NCI-H748 (cell line): ENCODE results near the gene ARHGAP40.
"Not testable (repeated sequence)": the region's sequence is repeated elsewhere in the genome, so short reads cannot be mapped to it uniquely, and the experiment has no call there.

Experiments used
- DNase-seq: peaks from one replicate; lab custom pipeline; 2025; ENCODE audit not compliant: unreplicated experiment; lab: John Stamatoyannopoulos, UW

ARHGAP40 gene

DNA sequence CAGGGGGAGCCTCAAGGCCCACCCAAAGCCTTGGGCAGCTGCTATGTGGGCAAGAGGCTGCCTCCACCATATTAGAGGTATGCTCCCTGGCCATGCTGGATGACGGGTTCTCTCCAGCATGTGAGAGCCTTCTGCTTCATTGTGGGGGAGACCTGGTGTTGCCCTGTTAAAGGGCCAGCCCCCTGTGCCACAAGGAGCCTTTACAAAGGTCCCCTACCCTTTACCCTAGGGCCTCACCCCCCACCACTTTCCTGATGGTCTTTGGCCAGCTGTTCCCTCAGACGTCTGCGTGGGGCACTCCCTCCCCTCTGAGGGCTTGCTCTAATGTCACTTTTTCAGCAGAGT, 15.5 kb upstream of the ARHGAP40 start:
- DNase-seq, result no peak

DNA sequence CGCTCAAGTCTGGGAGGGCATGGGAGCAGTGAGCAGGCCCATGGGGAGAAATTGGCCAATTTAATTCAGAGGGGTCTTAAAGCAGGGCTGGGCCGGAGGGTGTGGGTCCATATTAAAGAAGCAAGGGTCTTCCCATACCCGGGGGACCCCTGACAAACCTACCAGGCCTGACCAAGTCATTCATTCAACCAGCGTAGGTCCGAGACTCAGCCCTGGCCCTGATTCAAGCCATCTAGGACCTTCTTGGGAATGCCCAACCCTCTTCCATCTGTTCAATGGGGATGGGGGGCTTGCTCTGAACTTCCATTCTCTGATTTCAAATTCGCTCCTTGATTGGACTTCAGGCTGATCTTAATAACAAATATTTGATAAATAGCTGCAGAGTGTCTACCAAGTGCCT, 13.3 kb upstream of the ARHGAP40 start:
- DNase-seq, result no peak

DNA sequence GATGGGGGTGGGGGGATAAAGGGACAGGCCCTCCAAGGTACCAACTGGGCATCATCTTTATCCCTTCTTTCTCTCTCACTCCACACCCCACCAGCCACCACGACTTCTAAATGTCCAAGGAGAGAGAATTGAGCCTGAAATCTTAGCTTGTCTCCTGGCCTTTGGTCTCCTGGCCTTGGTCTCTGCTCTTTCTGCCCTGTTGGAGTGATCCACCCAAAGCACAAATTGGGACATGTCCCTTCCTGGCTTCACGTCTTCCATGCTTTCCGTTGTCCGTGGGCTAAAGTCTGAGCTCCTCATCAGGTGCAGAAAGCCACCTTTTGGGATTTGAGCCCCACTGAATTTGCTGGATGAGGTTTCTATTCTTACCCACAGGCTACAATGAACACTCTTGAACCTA, 12.3 kb upstream of the ARHGAP40 start:
- no peak for DNase-seq

DNA sequence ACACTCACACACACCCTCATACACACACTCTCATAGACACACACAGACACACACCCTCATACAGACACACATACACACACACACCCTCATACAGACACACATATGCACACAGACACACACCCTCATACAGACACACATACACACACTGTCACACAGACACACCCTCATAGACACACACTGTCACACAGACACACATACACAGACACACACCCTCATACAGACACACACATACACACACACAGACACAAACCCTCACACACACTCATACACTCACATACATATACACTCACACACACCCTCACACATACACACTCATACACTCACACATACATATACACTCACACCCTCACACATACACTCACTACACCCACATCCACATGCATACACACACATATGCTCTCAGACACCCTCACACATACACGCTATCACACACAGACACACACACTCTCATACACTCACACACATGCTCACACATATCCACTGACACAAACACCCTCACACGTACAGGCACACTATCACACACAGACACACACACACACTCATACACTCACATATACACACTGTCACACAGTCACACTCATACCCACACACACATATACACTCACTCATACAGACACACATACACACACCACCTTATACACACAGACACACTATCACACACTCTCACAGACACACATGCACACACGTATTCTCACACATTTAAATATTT, 11.5 kb upstream of the ARHGAP40 start:
- DNase-seq, result no peak

DNA sequence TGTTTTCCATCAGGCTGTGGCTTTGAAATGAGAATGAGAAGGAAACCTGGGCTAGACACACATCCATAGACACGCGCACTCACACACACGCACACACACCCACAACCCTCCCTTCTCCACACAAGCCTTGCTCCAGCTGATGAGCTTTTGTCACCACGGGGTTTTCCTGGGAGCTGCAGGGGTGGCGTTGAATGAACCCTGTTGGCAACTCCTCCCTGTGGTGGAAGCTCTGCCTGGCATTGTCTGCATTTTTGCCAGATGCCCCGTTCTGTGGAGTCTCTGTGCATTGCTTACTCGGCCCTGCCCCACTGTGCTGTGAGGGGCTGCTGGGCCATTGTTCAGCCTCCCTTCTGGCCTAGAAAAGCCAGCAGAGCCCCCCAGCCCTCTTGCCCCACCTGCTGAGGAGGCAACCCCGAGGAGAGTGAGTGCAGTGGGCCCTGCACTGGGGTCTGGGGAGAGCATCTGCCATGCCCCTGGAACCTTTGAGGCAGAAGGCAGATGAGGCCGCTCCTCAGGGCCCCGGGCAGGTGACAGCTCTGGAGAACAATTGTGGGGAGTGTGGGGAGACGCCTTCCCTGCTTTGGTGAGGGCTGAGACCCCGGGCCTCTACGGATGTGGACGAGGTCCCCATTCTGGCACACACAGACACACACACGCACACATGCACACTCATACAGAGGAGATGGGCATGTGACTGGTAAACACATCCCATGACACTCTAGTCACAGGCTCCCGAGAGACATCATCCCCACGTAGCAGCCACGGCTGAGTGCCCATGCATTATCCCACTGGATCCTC, 10.7 kb upstream of the ARHGAP40 start:
- DNase-seq, result no peak

DNA sequence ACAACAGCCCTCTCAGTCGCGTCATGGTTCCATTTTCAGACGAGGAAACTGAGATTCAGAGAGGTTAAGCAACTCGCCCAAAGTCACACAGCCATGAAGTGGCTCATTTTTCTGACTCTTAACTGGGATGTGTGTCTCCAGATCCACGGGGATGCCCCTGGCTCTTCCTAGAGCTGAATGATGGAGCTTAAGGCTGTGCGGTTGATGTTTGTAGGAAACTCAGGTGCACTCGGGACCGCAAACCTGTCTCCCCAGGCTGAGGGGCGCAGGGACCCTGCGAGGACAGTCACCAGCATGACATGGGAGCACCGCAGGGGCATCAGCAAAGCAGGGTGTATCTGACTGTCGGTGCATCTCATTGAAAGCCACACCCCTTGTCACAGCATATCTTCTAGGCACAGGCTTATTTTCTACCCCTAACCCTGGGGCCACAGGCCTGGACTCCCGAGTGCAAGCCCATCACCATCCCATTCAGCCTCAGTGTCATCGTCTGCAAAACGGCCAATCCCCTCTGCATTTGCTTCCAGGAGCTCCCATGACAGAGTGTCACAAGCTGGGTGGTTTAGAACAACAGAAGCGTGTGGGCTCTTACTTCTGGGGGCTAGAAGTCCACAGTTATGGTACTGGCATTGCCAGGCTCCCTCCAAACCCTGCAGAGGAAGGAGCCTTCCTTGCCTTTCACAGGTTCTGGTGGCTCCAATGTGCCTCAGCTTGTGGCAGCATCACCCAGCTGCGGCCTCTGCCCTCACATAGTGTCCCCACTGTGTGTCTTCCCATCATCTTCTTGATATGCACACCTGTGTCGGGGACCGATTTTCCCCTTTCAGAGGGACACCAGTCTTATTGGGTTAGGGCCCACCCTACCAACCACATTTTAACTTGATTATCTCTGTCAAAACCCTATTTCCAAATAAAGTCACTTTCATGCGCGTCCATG, 9.9 kb upstream of the ARHGAP40 start:
- no peak for DNase-seq

DNA sequence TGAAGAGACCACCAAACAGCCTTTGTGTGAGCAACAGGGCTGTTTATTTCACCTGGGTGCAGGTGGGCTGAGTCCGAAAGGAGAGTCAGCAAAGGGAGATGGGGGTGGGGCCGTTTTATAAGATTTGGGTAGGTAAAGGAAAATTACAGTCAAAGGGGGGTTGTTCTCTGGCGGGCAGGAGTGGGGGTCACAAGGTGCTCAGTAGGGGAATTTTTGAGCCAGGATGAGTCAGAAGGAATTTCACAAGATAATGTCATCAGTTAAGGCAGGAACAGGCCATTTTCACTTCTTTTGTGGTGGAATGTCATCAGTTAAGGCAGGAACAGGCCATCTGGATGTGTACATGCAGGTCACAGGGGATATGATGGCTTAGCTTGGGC, 9.2 kb upstream of the ARHGAP40 start:
- not testable (repeated sequence) for DNase-seq

DNA sequence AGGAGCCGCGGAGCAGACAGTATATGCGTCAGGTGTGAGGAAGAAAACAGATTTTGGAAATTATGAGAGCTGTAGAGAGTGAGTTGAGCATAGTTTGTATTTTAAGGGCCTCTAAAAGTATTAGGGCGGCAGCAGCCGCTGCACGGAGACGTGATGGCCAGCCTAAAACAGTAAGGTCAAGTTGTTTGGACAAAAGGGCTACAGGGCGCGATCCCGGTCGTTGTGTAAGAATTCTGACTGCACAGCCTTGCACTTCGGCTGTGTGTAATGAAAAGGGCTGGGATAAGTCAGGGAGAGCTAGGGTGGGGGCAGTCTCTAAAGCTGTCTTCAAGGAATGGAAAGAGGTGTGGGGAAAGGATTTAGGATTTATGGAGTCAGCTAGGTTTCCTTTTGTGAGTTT, 7.3 kb upstream of the ARHGAP40 start:
- DNase-seq, result not testable (repeated sequence)

DNA sequence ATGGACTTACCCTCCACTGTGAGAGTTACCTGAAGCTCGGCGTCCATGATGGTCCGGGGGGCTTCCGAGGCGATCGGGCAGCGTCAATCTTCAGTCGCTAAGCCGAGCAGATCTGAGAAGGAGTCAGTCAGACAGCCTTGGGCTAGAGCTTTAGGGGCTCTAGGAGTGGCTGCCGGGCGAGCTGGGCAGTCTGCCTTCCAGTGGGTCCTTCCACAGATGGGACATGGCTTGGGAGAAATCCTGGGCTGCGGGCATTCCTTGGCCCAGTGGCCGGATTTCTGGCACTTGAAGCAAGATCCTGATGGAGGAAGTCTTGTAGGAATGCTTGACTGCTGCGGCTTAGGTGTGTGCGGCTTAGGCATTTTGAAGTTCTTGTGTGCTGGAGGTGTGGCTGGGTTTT, 5.7 kb upstream of the ARHGAP40 start:
- not testable (repeated sequence) for DNase-seq

DNA sequence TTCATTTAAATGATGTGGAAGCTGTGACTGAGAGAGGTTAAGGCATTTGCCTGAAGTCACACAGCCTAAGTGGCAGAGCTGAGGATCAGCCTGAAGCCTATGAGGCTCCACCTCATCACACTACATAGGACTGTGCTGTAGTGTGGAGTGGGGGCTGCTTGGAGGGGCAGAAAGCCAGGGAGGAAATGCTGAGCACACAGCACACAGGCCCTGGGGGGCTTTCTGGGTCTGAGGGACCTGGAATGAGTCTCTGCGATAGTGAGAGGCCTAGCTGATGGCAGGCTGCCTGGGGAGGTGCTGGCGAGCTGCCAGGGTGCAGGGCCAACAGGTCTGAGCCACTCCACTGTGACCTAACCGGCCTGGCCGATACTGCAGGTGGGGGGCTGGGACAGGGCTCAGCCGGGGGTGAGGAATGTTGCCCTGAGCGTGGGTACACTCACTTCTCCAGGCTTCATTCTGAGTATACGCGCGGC, 2.2 kb upstream of the ARHGAP40 start:
- peak; percentile 12 for DNase-seq

DNA sequence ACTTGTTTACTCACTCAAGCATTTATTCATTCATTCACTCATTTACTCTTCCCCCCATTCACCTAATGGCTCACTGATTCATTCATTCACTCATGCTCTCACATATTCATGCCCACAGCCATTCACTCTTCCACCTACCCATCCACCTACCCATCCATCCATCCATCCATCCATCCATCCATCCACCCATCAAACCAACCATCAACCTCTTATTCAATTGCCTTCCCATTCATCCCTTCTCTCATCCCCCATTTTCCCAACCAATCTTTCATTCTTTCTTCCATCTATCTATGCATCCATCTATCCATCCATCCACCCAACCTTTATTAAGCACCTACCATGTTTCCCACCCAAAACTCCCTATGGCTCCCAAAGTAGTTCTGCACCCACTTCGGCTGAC, 1.6 kb upstream of the ARHGAP40 start:
- no peak for DNase-seq

DNA sequence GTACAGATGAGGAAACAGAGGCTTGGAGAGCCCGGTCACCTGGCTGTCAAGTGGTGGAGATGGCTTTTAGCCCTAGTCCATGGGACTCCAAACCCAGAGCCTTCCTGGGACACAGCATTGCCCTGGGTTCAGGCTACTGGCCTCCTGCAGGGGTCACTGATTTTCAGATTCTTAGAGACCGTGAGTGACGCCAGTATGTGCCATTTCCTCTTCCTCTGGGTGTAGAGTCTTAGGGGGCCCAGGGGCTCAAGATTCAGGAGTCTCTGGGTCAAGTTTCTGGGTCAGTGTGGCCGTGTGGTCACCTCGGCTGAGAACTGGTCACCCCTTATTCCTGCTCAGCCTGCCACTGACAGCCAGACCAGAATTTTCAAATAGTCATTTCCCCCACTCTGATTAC, 574 bp downstream of the ARHGAP40 start:
- DNase-seq, result no peak

DNA sequence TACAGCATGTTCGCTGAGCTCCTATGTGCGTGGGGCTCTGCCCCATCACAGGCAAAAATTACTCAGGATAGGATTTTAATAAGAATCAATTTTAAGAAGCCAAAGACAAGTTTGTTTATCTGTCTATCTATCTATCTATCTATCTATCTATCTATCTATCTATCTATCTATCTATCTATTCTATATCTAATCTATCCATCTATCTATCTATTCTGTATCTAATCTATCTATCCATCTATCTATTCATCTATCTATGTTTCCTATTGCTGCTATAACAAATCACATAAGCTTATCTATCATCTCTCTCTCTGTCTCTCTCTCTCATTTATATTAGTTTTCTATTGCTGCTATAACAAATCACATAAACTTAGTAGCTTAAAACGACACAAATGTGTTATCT, 1.7 kb downstream of the ARHGAP40 start:
- DNase-seq, result no peak

DNA sequence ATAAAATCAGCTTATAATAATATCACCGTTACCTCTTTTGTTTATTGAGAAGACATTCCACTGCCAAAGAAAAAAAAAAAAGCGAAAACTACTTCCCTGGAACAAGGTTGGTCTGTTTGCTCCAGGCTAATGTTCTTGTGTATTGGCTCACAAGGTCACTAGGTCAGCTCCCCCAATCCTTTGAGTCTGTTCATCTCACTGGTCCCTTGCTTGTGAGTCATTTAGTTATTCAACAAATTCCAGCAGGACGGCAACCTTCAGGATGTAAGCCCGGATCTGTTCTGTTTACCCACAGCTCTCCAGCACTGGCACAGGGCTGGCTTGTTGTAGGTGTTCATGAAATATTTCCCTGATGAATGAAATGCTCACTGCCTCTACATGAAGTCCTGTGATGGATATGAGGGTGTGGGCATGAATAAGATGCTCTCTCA, 3.3 kb downstream of the ARHGAP40 start:
- no peak for DNase-seq

DNA sequence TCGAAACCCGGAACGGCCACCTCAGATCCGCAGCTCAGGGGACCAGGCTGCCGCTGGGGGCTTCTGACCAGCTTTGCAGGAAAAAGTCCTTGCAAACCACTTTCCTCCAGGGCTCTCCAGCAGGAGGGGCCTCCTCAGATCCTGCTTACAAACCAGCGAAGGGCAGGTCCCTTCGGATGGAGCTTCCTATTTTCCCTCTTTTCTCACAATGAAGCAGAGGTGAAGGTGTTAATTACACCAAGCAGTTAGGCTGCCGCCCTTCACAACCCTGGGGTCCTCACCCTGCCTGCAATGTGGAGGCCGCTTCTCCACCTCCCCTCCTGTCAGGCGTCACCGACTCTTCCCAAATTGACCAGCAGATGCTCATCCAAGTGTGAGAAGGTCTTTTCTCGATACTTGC, 5.7 kb downstream of the ARHGAP40 start:
- no peak for DNase-seq

DNA sequence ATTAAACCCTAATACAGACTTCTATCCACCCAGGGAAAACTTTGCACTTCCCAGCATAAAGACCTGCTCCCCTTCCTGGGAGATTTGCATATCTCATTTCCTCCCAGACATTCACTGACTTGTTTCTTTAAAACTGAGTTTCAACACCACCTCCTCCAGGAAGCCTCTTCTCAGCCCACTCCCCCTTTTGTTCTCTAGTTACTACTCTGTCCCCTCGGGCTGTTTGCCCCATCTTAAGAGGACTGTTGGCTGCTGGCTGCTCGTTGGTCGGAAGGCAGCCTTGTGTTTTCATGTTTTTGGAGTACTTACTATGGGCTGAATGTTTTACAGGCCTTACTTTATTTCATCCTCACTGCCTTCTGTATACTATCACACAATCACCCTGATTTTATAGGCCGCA, 6.6 kb downstream of the ARHGAP40 start:
- no peak for DNase-seq

DNA sequence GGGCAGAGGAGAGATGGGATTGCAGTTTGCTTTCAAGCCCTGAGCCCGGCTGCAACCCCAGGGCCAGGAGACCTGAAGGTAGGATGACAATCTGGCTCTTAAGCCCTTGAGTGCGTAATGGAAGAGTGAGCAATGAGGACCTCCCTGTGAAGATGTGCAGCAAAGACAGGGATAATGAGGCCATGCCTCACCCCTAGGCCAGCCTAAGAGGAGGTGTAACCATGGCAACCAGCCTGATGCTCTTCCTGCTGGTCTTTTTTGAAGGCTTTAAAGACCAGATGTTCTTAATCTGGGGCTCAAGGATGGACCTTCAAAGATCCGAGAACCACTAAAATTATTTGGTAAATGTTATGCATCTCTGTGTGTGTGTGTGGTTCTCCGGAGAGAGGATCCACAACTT, 8.2 kb downstream of the ARHGAP40 start:
- peak; percentile 38 for DNase-seq

DNA sequence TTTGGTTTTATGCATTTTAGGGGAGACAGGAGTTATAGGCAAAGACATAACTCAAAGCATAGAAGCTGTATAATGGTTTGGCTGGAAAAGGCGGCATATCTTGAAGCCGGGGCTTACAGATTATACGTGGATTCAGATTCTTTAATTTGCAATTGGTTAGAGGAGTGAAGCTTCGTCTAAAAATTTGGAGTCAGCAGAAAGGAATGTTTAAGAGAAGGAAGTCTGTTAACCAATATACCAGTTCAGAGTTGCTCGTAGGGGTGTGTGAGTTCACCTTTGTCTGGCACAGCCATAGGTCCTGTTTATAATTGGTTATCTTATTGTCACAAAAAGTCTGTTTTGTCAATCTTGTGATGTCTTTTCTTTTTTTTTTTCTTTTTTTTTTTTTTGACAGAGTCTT, 8.9 kb downstream of the ARHGAP40 start:
- no peak for DNase-seq

DNA sequence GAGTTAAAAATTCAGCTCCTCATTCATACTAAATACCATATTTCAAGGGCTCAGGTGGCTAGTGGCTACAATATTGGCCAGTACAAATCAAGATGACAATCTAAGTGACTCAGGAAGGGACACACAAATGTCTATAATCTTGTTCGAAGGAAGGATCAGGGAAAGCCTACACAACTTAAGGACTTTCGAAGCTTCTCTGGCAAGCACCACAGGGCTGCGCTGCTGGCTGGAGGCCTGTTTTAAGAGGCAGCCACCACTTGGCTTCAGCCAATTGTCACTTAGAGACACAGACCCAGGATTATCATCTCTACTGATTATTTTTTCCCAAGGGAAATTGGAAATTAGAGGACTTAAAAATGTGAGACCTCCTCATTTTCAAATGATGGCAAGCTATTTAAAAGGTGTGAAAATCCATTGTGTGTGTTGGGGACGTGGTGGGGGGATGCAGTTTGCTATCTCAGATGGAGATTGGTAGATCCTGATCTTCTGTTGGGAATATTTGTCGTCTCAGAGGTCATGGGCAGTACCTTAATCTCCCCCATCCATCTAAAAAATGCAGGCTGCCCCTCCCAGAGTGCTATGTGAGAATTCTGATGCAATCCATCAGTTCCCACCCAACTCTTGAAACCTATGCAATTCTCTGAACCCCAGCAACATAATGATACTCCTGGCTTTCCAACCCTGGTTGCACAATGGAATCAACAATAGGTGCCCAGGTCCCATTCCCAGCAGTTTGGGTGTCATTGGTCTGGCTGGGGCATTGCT, 11.3 kb downstream of the ARHGAP40 start:
- DNase-seq, result no peak

DNA sequence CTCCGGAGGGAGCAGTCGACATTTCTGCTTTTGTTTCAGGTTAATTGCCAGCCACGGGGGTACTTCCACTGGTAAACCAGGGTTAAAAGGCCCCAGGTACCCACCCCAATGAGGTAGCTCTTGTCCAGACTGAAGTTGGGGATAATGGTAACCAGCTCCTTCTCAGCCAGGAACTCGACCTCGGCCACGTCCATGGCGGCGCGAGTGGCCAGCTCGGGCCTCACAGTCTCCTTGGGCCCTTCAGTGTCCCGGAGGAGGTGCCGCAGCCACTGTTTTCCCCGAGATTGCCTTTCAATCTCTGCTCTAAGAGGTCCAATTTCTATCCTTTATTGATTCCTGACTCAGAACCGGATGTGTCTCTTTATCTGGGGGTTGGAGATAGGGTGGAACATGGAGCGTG, 13.7 kb downstream of the ARHGAP40 start:
- no peak for DNase-seq

DNA sequence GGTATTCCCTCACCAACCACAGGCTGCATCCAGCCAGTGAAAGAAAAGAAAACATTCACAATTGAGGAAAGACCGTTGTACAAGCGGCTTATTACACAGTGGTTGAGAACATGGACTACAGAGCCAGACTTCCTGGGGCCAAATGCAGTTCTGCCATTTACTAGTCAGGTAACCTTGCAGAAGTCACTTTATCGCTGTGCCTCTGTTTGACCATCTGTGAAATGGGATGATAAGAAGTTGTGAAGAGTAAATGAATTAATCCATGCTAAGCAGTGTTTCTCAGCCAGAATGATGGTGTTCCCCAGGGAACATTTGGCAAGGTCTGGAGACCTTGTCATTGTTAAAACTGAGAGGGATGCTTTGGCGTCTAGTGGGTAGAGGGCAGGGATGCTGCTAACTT, 14.8 kb downstream of the ARHGAP40 start:
- DNase-seq, result no peak
